Urothelium cell line (cell line): ENCODE results near the gene METTL25.
A peak's percentile ranks its signal among the peaks of the same experiment; 100 is the strongest.
"Not testable (repeated sequence)": the region's sequence is repeated elsewhere in the genome, so short reads cannot be mapped to it uniquely, and the experiment has no call there.

Experiments
- DNase-seq: peaks from one replicate; pipeline ENCODE4 v3.0.0; 2011; ENCODE audit warnings: low spot score, mixed read lengths
- FAIRE-seq: peaks from 2 replicates; lab custom pipeline; 2011; peaks lifted over from hg19 to GRCh38; lab: Jason Lieb, UNC

The METTL25 gene

GRCh38 chr12:82358200-82359114 is at the start of gene METTL25, which contains the start of gene CCDC59:
TSS of gene METTL25 (plus strand) at chr12:82358529. CDS start at chr12:82358566, 37 bp downstream.
TSS of gene CCDC59 (minus strand) at chr12:82358387. CDS start at chr12:82358376, 11 bp downstream.
- DNase-seq (peak; percentile 83), FAIRE-seq (no peak)

DNA sequence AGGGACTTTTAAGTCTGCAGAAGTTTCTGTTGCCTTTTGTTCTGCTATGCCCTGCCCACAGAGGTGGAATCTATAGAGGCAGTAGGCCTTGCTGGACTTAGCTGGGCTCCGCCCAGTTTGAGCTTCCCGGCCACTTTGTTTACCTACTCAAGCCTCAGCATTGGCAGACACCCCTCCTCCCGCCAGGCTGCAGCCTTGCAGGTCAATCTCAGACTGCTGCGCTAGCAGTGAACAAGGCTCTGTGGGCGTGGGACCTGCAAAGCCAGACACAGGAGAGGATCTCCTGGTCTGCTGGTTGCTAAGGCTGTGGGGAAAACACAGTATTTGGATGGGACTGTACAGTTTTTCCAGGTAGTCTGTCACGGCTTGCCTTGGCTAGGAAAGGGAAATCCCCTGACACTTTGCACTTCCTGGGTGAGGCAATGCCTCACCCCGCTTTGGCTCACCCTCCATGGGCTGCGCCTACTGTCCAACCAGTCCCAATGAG is 43.9 kb upstream of the METTL25 start:
- no peak for DNase-seq
- FAIRE-seq: no peak

- FAIRE-seq (no peak), DNase-seq (no peak)
Observed at GRCh38 chr12:82319276-82319675, 39.1 kb upstream of the METTL25 start.

GRCh38 chr12:82325540-82326336 is 32.6 kb upstream of the METTL25 start:
- no peak for DNase-seq

DNA sequence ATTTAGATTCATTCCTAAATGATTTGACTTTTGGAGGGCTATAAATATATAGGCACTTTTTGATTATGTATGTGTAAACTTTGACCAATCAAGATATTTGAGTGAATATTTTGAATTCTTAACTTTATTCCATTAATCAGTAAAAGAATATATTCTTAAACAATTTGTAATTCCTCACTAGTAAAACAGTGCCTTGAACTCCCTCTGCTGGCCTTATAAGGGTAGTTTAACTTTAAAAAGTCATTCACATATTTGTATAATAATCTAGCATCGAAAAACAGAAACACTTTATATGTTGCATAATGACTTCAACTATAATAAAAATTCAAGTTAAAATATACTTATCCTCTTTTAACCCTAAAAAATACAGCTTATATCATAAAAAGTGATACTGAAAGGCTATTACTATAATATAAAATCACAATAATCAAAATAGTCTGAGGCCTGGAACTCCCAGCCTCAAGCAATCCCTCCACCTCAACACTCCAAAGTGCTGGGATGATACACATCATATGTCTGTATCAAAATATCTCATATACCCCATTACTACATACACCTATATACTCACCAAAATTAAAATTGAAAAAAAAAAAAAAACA is 31.3 kb upstream of the METTL25 start:
- FAIRE-seq (no peak), DNase-seq (no peak)

More at GRCh38 chr12:82325540-82326336, 32.6 kb upstream of the METTL25 start:
- no peak for FAIRE-seq

GRCh38 chr12:82327861-82328260 is 30.5 kb upstream of the METTL25 start:
- DNase-seq: no peak
- FAIRE-seq: no peak

DNA sequence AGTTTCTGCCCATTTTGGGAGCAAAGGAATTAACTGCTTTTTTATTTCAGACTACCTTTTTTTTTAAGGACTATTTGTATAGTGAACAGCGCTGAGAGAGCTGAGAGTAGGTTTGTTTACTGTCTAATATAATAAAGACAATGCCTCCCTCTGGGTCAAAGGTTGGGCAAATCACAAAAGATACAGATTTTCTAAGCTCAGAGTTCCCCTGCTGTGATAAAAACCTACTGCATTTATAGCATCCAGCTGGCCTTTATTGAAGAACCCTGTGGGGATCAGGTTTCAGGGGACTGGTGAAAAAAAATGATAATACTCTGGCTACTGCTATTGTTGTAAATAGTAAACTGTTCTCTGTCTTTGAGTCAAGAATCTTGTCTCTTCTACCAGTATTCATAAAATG is 28.8 kb upstream of the METTL25 start:
- no peak for FAIRE-seq
- DNase-seq: no peak

GRCh38 chr12:82350161-82350560 is 8.2 kb upstream of the METTL25 start:
- FAIRE-seq: no peak
- no peak for DNase-seq

- DNase-seq (no peak), FAIRE-seq (no peak)
Observed at GRCh38 chr12:82351390-82351789, 6.9 kb upstream of the METTL25 start.

GRCh38 chr12:82357340-82357739 is 989 bp upstream of the METTL25 start:
- no peak for FAIRE-seq
- no peak for DNase-seq

DNA sequence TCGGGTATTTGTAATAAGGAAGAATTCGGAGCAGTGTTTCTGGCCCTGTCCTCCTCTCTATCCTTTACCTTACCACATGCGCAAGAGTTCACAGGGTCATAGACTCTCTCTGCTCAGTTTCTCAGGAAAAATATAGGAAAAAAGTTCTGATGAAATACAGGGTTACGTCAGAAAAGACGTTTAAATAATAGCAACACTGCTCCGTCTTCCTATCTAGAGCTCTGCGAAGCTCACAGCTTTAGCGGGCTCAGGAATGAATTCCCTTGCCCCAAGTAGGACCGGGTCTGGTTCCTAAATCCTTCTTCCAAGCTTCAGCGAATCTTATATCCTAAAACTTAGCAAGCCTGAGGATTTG is 507 bp upstream of the METTL25 start:
- FAIRE-seq (no peak), DNase-seq (no peak)

DNA sequence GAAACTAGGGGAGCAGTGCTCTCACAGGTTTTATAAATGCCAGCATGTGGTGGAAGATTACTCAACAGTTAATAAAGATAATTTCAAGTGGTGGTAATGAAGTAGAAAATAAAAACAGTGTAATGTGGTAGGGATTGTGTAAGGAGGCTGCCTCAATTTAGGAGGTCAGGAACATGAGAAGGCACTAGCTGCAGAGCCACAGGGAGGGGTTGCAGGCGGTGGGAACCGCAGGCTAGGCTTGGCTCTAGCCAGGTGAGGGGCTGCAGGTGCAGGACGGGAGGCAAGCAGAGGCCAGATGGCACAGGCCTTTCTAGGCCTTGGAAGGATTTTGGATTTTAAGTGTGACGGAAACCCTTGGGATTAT is 768 bp downstream of the METTL25 start:
- FAIRE-seq (no peak), DNase-seq (peak; percentile 5)

DNA sequence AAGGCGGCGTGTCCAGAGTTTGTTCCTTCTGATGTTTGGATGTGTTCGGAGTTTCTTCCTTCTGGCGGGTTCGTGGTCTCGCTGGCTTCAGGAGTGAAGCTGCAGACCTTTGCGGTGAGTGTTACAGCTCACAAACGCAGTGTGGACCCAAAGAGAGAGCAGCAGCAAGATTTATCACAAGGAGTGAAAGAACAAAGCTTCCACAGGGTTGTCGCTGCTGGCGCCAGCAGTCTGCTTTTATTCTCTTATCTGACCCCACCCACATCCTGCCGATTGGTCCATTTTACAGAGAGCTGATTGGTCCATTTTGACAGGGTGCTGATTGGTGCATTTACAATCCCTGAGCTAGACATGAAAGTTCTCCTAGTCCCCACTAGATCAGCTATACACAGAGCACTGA is 2.5 kb downstream of the METTL25 start:
- FAIRE-seq, DNase-seq: not testable (repeated sequence)

GRCh38 chr12:82361461-82361915 is 3.2 kb downstream of the METTL25 start:
- DNase-seq (no peak), FAIRE-seq (no peak)

DNA sequence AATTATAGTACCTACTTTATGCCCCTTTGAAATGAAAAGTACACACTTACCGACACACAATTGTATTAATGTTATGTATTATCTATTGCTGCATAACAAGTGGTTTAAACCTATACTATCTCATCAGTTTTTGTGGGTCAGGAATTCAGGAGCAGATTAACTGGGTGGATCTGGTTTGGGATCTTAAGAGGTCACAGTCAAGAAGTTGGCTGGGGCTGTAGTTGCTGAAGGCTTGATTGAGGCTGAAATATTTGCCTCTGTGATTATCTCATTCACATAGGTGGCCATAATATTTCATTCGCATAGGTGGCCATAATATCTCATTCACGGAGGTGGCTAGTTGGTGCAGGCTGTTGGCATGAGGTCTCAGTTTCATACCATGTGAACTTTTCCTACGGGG is 5.7 kb downstream of the METTL25 start:
- no peak for DNase-seq
- FAIRE-seq: no peak

GRCh38 chr12:82366197-82366596 is 7.9 kb downstream of the METTL25 start:
- FAIRE-seq (no peak), DNase-seq (no peak)

GRCh38 chr12:82375201-82375600 is 16.9 kb downstream of the METTL25 start:
- DNase-seq (no peak), FAIRE-seq (no peak)

DNA sequence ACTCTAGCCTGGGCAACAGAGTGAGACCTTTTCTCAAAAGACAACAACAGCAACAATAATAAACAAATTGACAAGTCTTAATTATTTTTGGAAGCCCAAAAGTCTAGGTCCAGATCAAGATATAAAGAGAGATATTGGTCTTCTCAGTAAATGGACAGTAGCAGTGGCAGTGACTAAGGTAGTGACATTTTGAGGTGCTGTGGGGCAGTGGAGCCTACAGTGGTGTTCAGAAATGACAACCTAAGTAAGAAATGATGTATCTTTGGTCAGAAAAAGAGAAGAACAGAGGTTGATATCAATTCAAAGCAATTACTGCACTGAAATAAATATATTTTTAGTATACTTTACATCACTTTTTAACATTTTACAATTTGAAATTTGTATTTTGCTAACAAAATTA is 20.7 kb downstream of the METTL25 start:
- FAIRE-seq: no peak
- no peak for DNase-seq

- DNase-seq: no peak
- no peak for FAIRE-seq
Observed at GRCh38 chr12:82383930-82384552, 25.7 kb downstream of the METTL25 start.

- no peak for FAIRE-seq
Observed at GRCh38 chr12:82398879-82399278, 40.5 kb downstream of the METTL25 start.

DNA sequence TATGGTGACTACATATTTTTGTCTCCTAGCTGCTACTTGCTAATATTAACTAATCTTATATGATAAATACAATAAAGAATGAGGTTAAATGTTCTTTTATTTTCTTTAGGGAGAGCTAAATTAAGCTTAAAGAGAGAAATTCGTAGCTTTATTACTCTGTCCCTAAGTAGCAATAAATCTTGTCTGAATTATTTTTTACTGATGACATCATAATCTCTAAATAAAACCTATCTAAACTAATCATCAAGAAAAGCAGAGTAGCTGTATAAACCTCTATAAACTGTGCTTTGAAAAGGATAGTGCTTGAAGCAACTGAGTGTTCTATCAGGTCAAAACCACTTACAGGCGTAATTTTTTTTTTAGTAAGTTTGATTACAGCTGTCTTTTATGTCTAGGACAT is 42.5 kb downstream of the METTL25 start:
- no peak for FAIRE-seq
- DNase-seq: no peak

More at GRCh38 chr12:82398879-82399278, 40.5 kb downstream of the METTL25 start:
- DNase-seq: no peak
